ENCODE measurements around the gene TNS2. TPM values are rescaled to one million over a fixed set of nuclear protein-coding genes. Genes with fewer than 3 reads are reported as not detected.
A peak's percentile ranks its signal among the peaks of the same experiment; 100 is the strongest.

Gene TNS2
- total and polyA plus RNA-seq, 9 of the 15 experiments (the other 6 are each of a cell fraction or from before 2014, with no cell fraction given), result 0.28 to 3.1 (median 1.2) TPM; not detected in 1

GRCh38 chr12:53099071-53099882 lies 49.4 kb downstream of the TNS2 start (continued):
- TF ChIP-seq ATF2 (CRISPR knock-in tag; IDR thresholded peaks at IDR 0.05) (no peak), MECOM (CRISPR knock-in tag; IDR thresholded peaks at IDR 0.05) (no peak), KLF10 (CRISPR knock-in tag; IDR thresholded peaks at IDR 0.05) (no peak), ZKSCAN8 (CRISPR knock-in tag; IDR thresholded peaks at IDR 0.05) (no peak), ZNF586 (CRISPR knock-in tag; conservative IDR thresholded peaks at IDR 0.05) (no peak), NBN (IDR thresholded peaks at IDR 0.05; ENCODE audit: low read depth) (no peak), NEUROD1 (IDR thresholded peaks at IDR 0.05; ENCODE audit: borderline replicate concordance, low read depth, low read length, partially characterized antibody) (peak; percentile 44), NFE2 (IDR thresholded peaks at IDR 0.05; ENCODE audit: low read depth) (peak; percentile 29; the same call in 1 of the 2 replicates), SIRT6 (IDR thresholded peaks at IDR 0.05; ENCODE audit: low read depth, low read length) (no peak), YY1 (IDR thresholded peaks at IDR 0.05; ENCODE audit: borderline replicate concordance in 1 of 3, control insufficient read depth in 1 of 3, extremely low read depth in 1 of 3, insufficient read depth in 3 of 3, insufficient read length in 1 of 3, insufficient replicate concordance in 2 of 3, low read depth in 1 of 3, low read length in 2 of 3) (peak in 2 of 3 experiments; percentile 35 to 58), DDX20 (tag; IDR thresholded peaks at IDR 0.05; ENCODE audit: low read depth) (no peak), NELFE (IDR thresholded peaks at IDR 0.05; ENCODE audit: insufficient read depth, insufficient read length) (no peak), RFX5 (IDR thresholded peaks at IDR 0.05; ENCODE audit: low read depth, low read length) (no peak), ZNF77 (CRISPR knock-in tag; IDR thresholded peaks at IDR 0.05) (no peak), HES1 (IDR thresholded peaks at IDR 0.05; ENCODE audit: low read depth) (no peak), ZNF644 (tag; IDR thresholded peaks at IDR 0.05; ENCODE audit: low read depth) (no peak), KAT8 (IDR thresholded peaks at IDR 0.05; ENCODE audit: low read depth) (no peak), TAF9B (IDR thresholded peaks at IDR 0.05; ENCODE audit: partially characterized antibody) (no peak), SRF (CRISPR knock-in tag; IDR thresholded peaks at IDR 0.05) (peak in 1 of 2 experiments; percentile 28; a peak in 1 of 4 replicates), SIN3B (IDR thresholded peaks at IDR 0.05; ENCODE audit: low read depth) (no peak), HNRNPK (IDR thresholded peaks at IDR 0.05; ENCODE audit: low read depth, low read length, poor library complexity, severe bottlenecking) (no peak), TFAP4 (CRISPR knock-in tag; IDR thresholded peaks at IDR 0.05; ENCODE audit: borderline replicate concordance) (peak; percentile 60; the same call in 1 of the 2 replicates), XRCC3 (IDR thresholded peaks at IDR 0.05) (no peak), PHTF2 (CRISPR knock-in tag; IDR thresholded peaks at IDR 0.05) (no peak), RAD21 (CRISPR knock-in tag; conservative IDR thresholded peaks at IDR 0.05 in 1 of 2, IDR thresholded peaks at IDR 0.05 in 1 of 2) (peak; percentile 90 to 94)
